IPS-15b (cell line): Measurements from ENCODE around the gene ADAMTS18.

Source experiments
- H3K27me3 ChIP-seq: one replicate; pipeline ENCODE4 v1.6.1; 2013; ENCODE audit warnings: low read length; ENCODE audit not compliant: control insufficient read depth, insufficient read depth
- H3K36me3 ChIP-seq: one replicate; pipeline ENCODE4 v1.6.1; 2013; ENCODE audit warnings: low read length; ENCODE audit not compliant: control insufficient read depth, insufficient read depth
- H3K4me1 ChIP-seq: one replicate; pipeline ENCODE4 v1.6.1; 2013; ENCODE audit warnings: mild to moderate bottlenecking, low read length; ENCODE audit not compliant: control insufficient read depth, insufficient read depth
- H3K4me3 ChIP-seq: one replicate; pipeline ENCODE4 v1.5.1; 2013; ENCODE audit warnings: low read depth, low read length
- H3K9ac ChIP-seq: one replicate; pipeline ENCODE4 v1.6.1; 2013; ENCODE audit warnings: low read depth, mild to moderate bottlenecking, low read length
- H3K9me3 ChIP-seq: one replicate; pipeline ENCODE4 v1.6.1; 2013; ENCODE audit warnings: mild to moderate bottlenecking, low read length; ENCODE audit not compliant: control insufficient read depth, insufficient read depth

ADAMTS18 gene

DNA sequence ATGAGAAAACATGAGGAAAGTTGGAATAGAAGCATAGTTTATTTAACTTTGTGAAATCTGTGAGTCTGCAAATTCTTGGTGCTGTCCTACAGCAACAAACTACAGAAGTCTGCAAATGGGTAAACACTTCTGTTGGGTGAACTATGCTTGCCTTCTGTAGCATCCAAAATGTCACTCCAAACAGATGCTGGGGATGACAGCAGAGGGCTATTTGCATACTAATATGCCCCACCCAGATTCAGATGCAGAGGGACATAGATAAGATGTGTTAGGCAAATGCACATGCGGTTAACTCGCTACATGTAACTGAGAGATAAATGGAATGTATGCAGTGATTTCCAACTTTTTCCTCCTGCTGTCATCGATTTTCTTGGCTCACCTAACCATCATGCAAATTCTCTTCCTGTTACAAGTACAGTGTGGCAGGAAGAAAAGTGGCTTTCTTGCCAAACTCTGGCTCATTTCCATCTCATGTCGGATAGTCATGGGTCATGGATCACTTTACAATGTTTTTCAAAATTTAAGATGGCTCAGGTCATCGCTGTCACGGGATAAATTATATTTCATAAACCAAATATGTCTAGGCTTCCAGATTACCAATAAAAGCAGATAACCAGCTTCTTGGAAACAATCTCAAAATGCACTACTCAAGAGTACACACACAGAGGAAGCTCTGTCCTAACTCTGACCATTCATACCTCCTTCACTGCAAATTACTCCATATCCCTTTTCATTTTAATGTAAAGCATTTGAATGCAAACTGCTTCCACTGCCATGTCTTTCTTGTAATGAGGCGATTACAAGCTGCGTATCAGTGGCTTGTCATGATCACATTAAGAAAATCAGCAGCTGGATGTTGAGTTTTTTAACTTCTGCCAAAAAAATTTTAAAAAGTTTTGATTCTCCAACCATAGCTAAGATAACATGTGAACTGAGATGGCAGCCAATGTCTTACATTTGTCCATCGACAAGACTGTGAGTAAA is 47.7 kb downstream of the ADAMTS18 start:
- Histone ChIP-seq H3K9ac (no peak overlapping the region), H3K36me3 (no peaks in the 10 kb centered on the region), H3K27me3 (no peaks in the 10 kb centered on the region), H3K4me1 (peaks cover 4% of the 10 kb centered on the region), H3K4me3 (no peak overlapping the region), H3K9me3 (no peaks in the 10 kb centered on the region)

GRCh38 chr16:77385481-77385880 is 49.4 kb downstream of the ADAMTS18 start:
- Histone ChIP-seq H3K4me1 (peaks cover 4% of the 10 kb centered on the region), H3K27me3 (no peaks in the 10 kb centered on the region), H3K4me3 (no peak overlapping the region), H3K9ac (no peak overlapping the region), H3K36me3 (no peaks in the 10 kb centered on the region), H3K9me3 (no peaks in the 10 kb centered on the region)

DNA sequence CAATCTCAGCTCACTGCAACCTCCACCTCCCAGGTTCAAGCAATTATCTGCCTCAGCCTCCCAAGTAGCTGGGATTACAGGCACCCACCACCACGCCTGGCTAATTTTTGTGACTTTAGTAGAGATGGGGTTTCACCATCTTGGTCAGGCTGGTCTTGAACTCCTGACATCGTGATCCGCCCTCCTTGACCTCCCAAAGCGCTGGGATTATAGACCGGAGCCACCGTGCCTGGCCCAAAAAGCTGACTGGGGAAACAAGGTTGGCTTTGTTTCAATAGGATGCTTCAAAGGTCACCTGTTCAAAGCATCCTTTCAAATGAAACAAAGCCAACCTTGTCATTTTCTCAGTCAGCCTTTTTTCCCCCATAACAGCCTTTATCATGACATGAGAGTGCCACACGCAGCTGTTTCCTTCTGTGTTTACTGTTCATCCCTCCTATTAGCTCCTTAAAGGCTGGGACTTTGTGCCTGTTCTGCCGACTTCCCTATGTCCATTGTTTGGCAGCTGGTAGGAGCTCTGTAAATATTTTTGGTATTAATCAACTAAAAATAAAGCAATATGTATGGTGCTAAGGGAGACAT is 51.1 kb downstream of the ADAMTS18 start:
- no peak overlapping the region for H3K9ac ChIP-seq
- no peaks in the 10 kb centered on the region for H3K36me3 ChIP-seq
- H3K9me3 ChIP-seq, result no peaks in the 10 kb centered on the region
- no peak overlapping the region for H3K4me3 ChIP-seq
- peaks cover 4% of the 10 kb centered on the region for H3K4me1 ChIP-seq
- H3K27me3 ChIP-seq, result no peaks in the 10 kb centered on the region

DNA sequence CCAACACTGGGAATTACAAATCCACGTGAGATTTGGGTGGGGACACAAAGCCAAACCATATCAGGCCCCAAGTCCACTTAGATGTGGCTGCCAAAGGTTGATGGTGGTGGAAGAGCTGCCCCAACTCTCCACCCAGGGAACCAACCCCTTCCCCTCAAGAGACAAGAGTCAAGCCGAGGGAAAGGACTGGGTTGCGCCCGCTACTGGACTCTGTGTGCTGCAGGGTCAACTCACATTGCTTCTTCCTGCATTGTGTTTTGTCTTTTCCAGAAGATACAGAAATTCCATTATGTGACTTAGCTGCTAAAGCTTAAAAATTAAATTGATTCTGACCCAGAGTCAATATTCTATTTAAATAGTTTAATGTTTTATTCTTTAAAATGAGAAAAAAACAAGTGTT is 58.5 kb downstream of the ADAMTS18 start:
- Histone ChIP-seq H3K36me3 (no peaks in the 10 kb centered on the region), H3K9ac (no peak overlapping the region), H3K4me1 (peaks cover 3% of the 10 kb centered on the region), H3K9me3 (no peaks in the 10 kb centered on the region), H3K4me3 (no peak overlapping the region), H3K27me3 (no peaks in the 10 kb centered on the region)

GRCh38 chr16:77375396-77375795 is 59.4 kb downstream of the ADAMTS18 start:
- H3K36me3 ChIP-seq, result no peaks in the 10 kb centered on the region
- H3K27me3 ChIP-seq, result no peaks in the 10 kb centered on the region
- H3K4me3 ChIP-seq, result no peak overlapping the region
- H3K9me3 ChIP-seq, result no peaks in the 10 kb centered on the region
- peaks cover 3% of the 10 kb centered on the region for H3K4me1 ChIP-seq
- H3K9ac ChIP-seq, result no peak overlapping the region

DNA sequence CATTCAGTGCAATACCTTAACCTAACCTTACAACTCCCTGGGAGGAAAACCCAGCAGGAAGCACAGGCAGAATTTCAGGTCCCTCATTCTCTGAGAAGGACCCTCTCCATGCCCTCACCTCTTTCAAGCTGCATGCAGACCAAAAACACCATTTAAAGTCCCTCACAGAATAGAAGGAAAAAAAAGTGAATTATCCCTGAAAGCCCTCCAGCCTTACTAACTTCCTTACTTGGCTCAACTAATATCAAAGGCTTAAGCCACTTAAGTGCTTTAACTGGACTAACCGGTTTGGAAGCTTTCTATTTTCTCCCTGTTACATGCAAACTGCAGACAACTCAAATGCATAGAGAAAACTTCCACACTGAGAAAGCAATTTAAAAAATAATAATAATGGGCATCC is 60.5 kb downstream of the ADAMTS18 start:
- Histone ChIP-seq H3K36me3 (no peaks in the 10 kb centered on the region), H3K4me3 (no peak overlapping the region), H3K9ac (no peak overlapping the region), H3K4me1 (peaks cover 3% of the 10 kb centered on the region), H3K9me3 (no peaks in the 10 kb centered on the region), H3K27me3 (no peaks in the 10 kb centered on the region)

DNA sequence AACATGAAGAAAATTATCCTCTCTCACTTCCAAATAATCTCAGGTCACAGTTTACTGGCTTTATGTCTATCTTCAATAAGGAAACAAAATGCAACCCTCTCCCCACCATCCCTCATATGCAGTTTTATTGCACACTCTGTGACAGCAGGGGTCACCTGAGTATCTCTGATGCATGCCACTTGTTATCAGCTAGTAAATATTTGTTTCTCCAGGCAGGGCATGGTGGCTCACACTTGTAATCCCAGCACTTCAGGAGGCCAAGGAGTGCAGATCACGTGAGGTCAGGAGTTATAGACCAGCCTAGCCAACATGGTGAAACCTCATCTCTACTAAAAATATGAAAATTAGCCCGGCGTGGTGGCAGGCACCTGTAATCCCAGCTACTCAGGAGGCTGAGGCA is 61.1 kb downstream of the ADAMTS18 start:
- Histone ChIP-seq H3K4me1 (peaks cover 3% of the 10 kb centered on the region), H3K36me3 (no peaks in the 10 kb centered on the region), H3K27me3 (no peaks in the 10 kb centered on the region), H3K9me3 (no peaks in the 10 kb centered on the region), H3K9ac (no peak overlapping the region), H3K4me3 (no peak overlapping the region)

- no peaks in the 10 kb centered on the region for H3K27me3 ChIP-seq
- H3K36me3 ChIP-seq, result no peaks in the 10 kb centered on the region
- H3K9me3 ChIP-seq, result no peaks in the 10 kb centered on the region
- H3K4me3 ChIP-seq, result no peak overlapping the region
- H3K4me1 ChIP-seq, result no peaks in the 10 kb centered on the region
- H3K9ac ChIP-seq, result no peak overlapping the region
Observed at GRCh38 chr16:77364770-77365169, 70.1 kb downstream of the ADAMTS18 start.

DNA sequence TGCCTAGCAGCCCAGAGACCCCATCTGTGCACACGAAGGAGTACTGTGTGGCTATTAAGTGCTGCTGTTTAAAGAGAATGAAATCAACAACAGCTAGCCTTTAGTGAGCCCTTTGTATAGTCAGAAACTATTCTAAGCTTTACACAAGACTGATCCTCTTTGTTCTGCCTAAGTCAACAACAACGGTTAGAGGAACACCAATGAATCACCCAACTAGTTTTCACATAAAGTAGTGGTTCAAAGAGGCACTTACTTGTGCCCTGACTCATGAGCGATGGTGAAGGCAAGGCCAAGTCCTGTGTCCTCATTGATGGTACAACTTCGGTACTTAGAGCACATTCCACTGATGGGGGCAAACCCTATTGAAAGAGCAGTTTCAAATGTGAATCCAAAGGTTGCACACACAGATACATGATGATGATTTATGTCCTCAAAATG is 75.8 kb downstream of the ADAMTS18 start:
- H3K27me3 ChIP-seq, result no peaks in the 10 kb centered on the region
- peaks cover 2% of the 10 kb centered on the region for H3K4me1 ChIP-seq
- H3K4me3 ChIP-seq, result no peak overlapping the region

DNA sequence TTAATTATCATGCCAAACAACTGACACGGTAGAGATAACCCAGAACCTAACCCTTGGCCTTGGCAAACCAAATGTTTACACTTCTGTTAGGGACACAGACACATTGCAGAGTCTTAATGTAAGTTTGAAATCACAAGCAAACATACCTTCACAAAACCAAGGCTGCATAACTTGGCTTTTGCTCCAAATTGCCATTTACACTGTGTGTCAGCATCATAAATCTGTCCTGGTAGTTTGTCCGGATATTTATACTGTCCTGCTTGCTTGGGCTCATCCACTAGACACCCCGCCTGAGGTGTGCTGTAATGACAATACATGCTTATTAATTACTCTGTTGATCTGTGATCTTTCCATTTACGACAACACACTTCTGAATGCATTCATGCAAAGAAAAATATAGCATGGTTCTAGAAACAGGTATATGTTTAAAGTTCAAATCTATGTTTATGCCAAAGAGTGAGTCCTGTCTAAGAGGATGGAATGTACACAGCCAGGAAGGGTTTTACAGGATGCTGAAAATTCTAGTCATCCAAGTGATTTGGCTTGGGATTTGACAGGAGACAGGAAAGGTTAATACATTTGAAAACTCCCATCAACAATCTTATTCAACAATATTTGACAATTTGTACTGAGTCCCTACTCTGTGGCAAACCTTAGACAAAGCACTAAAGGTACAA is 81.1 kb downstream of the ADAMTS18 start:
- Histone ChIP-seq H3K9me3 (no peaks in the 10 kb centered on the region), H3K4me1 (no peaks in the 10 kb centered on the region), H3K9ac (no peak overlapping the region), H3K27me3 (no peaks in the 10 kb centered on the region), H3K4me3 (no peak overlapping the region), H3K36me3 (no peaks in the 10 kb centered on the region)

More for the DNA sequence above, 75.8 kb downstream of the ADAMTS18 start:
- no peaks in the 10 kb centered on the region for H3K9me3 ChIP-seq
- H3K9ac ChIP-seq, result no peak overlapping the region
- no peaks in the 10 kb centered on the region for H3K36me3 ChIP-seq

GRCh38 chr16:77344341-77344740 is 90.5 kb downstream of the ADAMTS18 start:
- Histone ChIP-seq H3K9me3 (no peaks in the 10 kb centered on the region), H3K4me3 (no peak overlapping the region), H3K36me3 (no peaks in the 10 kb centered on the region), H3K9ac (no peak overlapping the region), H3K27me3 (no peaks in the 10 kb centered on the region), H3K4me1 (no peaks in the 10 kb centered on the region)
